Mesenchymal stem cell (in vitro differentiated cells and primary cell): ENCODE results near the gene GGA1.
A peak's percentile ranks its signal among the peaks of the same experiment; 100 is the strongest.

ENCODE experiments used
- DNase-seq: peaks from one replicate; pipeline ENCODE4 v3.0.0-alpha.2; 2013
- H2AFZ ChIP-seq: one replicate; pipeline ENCODE4 v1.6.1; 2013; ENCODE audit warnings: low read depth, mild to moderate bottlenecking, control low read depth, inconsistent platforms, low read length, moderate library complexity
- H2AK5ac ChIP-seq: 2 replicates; pipeline ENCODE4 v1.6.1; 2013; ENCODE audit warnings: low read length, moderate library complexity, mild to moderate bottlenecking, inconsistent platforms; ENCODE audit not compliant: severe bottlenecking
- H2BK120ac ChIP-seq: one replicate; pipeline ENCODE4 v1.6.1; 2013; ENCODE audit warnings: low read depth, mild to moderate bottlenecking, inconsistent platforms, low read length, moderate library complexity
- H2BK12ac ChIP-seq, 2 experiments: one replicate each; pipeline ENCODE4 v1.6.1; 2013; ENCODE audit warnings: inconsistent platforms in 2 of 2, low read length in 2 of 2, mild to moderate bottlenecking in 2 of 2, moderate library complexity in 2 of 2, control low read depth in 1 of 2
- H2BK15ac ChIP-seq: one replicate; pipeline ENCODE4 v1.6.1; 2013; ENCODE audit warnings: mild to moderate bottlenecking, low read depth, inconsistent platforms; ENCODE audit not compliant: poor library complexity, severe bottlenecking
- H2BK5ac ChIP-seq: 2 replicates; pipeline ENCODE4 v1.6.1; 2013; ENCODE audit warnings: low read depth, mild to moderate bottlenecking, low read length, control low read depth, inconsistent platforms; ENCODE audit not compliant: poor library complexity, severe bottlenecking
- H3K14ac ChIP-seq, 2 experiments: one replicate each; pipeline ENCODE4 v1.6.1; 2013; ENCODE audit warnings: inconsistent platforms in 2 of 2, low read length in 2 of 2, control low read depth in 1 of 2, mild to moderate bottlenecking in 1 of 2, moderate library complexity in 1 of 2
- H3K18ac ChIP-seq, 2 experiments: one replicate each; pipeline ENCODE4 v1.6.1; 2013; ENCODE audit warnings: inconsistent platforms in 2 of 2, low read length in 2 of 2, control low read depth in 1 of 2, low read depth in 1 of 2, mild to moderate bottlenecking in 1 of 2
- H3K23ac ChIP-seq, 2 experiments: one replicate each; pipeline ENCODE4 v1.6.1; 2013; ENCODE audit warnings: inconsistent platforms in 2 of 2, low read length in 2 of 2, mild to moderate bottlenecking in 2 of 2, moderate library complexity in 2 of 2, control low read depth in 1 of 2
- H3K27ac ChIP-seq: 2 replicates; pipeline ENCODE4 v1.5.1; 2013; ENCODE audit warnings: mild to moderate bottlenecking, moderate library complexity, low read length, control low read depth, inconsistent platforms; ENCODE audit not compliant: poor library complexity, severe bottlenecking
- H3K27me3 ChIP-seq, 2 experiments: 2 replicates each; pipeline versions ENCODE4 v1.6.1 to v1.7.0; 2013; ENCODE audit warnings: low read length in 2 of 2, mild to moderate bottlenecking in 2 of 2, moderate library complexity in 2 of 2, control low read depth in 1 of 2, inconsistent platforms in 1 of 2; ENCODE audit not compliant: control insufficient read depth in 1 of 2, insufficient read depth in 1 of 2
- H3K36me3 ChIP-seq, 2 experiments: 2 replicates each; pipeline versions ENCODE4 v1.6.1 to v1.7.0; 2013; ENCODE audit warnings: low read length in 2 of 2, control low read depth in 1 of 2, inconsistent platforms in 1 of 2, low read depth in 1 of 2, mild to moderate bottlenecking in 1 of 2; ENCODE audit not compliant: insufficient read depth in 2 of 2, control insufficient read depth in 1 of 2
- H3K4ac ChIP-seq, 2 experiments: one replicate each; pipeline ENCODE4 v1.6.1; 2013; ENCODE audit warnings: inconsistent platforms in 2 of 2, low read length in 2 of 2, mild to moderate bottlenecking in 2 of 2, moderate library complexity in 2 of 2, control low read depth in 1 of 2, low read depth in 1 of 2
- H3K4me1 ChIP-seq: 2 replicates; pipeline ENCODE4 v1.6.1; 2013; ENCODE audit warnings: low read depth, low read length, control low read depth; ENCODE audit not compliant: control insufficient read depth, insufficient read depth
- H3K4me2 ChIP-seq: 2 replicates; pipeline ENCODE4 v1.6.1; 2013; ENCODE audit warnings: low read length, mild to moderate bottlenecking, inconsistent platforms; ENCODE audit not compliant: poor library complexity, severe bottlenecking
- H3K4me3 ChIP-seq, 2 experiments: 2 replicates each; pipeline versions ENCODE4 v1.5.1 to v1.7.0; 2013; ENCODE audit warnings: low read length in 2 of 2, mild to moderate bottlenecking in 2 of 2, control low read depth in 1 of 2, low read depth in 1 of 2; ENCODE audit not compliant: insufficient read depth in 1 of 2
- H3K79me1 ChIP-seq: replicated peaks from 2 replicates; pipeline ENCODE4 v1.6.1; 2013; ENCODE audit warnings: mild to moderate bottlenecking, control low read depth, low read length, inconsistent platforms; ENCODE audit not compliant: poor library complexity, severe bottlenecking
- H3K9ac ChIP-seq: 2 replicates; pipeline ENCODE4 v1.7.0; 2013; ENCODE audit warnings: mild to moderate bottlenecking, low read length, moderate library complexity
- H3K9me3 ChIP-seq: 2 replicates; pipeline ENCODE4 v1.7.0; 2013; ENCODE audit warnings: mild to moderate bottlenecking, low read length; ENCODE audit not compliant: control insufficient read depth
- H4K8ac ChIP-seq: one replicate; pipeline ENCODE4 v1.6.1; 2013; ENCODE audit warnings: inconsistent platforms, mild to moderate bottlenecking, low read length, moderate library complexity
- H4K91ac ChIP-seq: one replicate; pipeline ENCODE4 v1.6.1; 2013; ENCODE audit warnings: mild to moderate bottlenecking, low read length, inconsistent platforms
- WGBS: methylation state at CpG from one replicate; pipeline ENCODE4 v1.1.7; 2013; ENCODE audit warnings: mixed read lengths; 5-methylcytosine and 5-hydroxymethylcytosine counted together

Gene GGA1

DNA sequence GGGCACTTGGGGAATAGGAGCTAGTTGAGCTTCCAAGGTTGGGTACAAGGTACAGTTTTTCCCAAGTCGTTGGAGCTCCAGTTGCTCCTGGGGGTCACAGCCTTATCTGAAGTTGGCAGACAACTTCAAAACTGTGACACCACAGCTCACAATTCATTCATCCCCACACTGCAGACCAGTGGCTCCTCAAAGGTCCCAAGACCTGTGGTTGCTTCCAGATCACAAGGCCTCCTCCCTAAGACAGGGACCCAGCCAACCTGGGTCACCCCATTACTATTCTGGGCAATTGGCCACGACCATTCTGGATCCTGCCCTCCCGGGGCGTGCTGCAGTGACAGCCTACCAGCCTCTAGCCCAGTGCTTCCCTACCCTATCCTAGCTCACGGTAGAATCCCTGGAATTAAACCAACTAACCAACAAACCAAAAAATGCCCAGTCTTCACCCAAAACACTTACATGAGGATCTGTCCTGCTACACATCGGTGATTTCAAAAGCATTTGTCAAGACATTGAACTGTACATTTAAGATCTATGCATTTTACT lies 49.0 kb downstream of the GGA1 start:
- Histone ChIP-seq H2BK12ac (peak overlapping the region in 1 of 2 experiments; percentile 15), H3K23ac (no peak overlapping the region), H3K4me3 (peak overlapping the region in 1 of 2 experiments; percentile 83), H3K9ac (peak overlapping the region; percentile 86), H3K36me3 (peaks cover 7 to 39% of the 10 kb centered on the region in 2 experiments), H3K4me1 (peaks cover 28% of the 10 kb centered on the region), H3K79me1 (peaks cover 16% of the 10 kb centered on the region), H3K9me3 (no peaks in the 10 kb centered on the region), H2AFZ (no peak overlapping the region), H3K4me2 (peak overlapping the region; percentile 61), H4K8ac (peak overlapping the region; percentile 83), H3K4ac (peak overlapping the region in 1 of 2 experiments; percentile 47), H3K18ac (no peak overlapping the region), H4K91ac (peak overlapping the region; percentile 11), H3K27me3 (no peaks in the 10 kb centered on the region), H3K14ac (no peak overlapping the region), H2AK5ac (peak overlapping the region; percentile 10), H3K27ac (peak overlapping the region; percentile 36), H2BK5ac (no peak overlapping the region), H2BK120ac (no peak overlapping the region), H2BK15ac (no peak overlapping the region)
- DNase-seq = no peak
- WGBS = 16% methylated on average over 5 of the region's 6 CpGs

DNA sequence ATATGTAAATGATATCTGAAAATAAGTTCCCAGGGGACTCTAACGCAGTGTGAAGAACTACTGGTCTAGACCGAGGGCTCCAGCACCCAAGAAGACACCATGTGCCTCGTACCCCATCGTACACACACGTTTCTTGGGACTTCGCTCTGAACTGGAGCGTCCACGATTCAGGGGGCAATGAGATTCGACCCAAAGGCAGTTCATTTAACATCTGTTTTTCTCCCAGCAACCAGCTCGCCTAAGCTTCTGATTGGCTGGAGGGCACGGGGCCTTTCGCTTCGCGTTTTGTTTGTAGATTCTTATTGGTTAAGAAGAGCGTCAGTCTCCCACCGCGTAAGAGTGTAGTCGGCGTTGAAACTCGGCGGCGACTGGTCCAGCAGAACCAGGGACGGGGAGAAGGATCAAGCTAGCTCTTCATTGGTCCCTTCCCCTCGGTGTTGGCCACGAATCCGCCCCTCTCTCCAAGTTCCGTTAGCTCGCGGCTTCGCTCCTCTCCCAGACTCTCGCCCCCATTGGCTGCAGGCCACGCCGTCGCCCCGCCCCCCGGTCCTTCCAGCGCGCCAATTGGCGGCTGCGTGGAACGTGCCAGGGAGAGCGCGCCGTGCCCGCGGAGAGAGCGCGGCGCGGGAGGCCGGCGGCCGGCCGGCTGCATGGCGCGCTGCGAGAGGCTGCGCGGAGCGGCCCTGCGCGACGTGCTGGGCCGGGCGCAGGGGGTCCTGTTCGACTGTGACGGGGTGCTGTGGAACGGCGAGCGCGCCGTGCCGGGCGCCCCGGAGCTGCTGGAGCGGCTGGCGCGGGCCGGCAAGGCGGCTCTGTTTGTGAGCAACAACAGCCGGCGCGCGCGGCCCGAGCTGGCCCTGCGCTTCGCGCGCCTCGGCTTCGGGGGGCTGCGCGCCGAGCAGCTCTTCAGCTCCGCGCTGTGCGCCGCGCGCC lies 49.8 kb downstream of the GGA1 start, which contains the start of gene PDXP:
PDXP (plus strand) TSS at position 591 of the 933 bp plus-strand sequence; CDS start at position 651, 60 bp downstream.
- Histone ChIP-seq H3K4me3 (peak within 1 kb of the TSS; percentile 79 to 91), H3K14ac (peak within 1 kb of the TSS in 1 of 2 experiments; percentile 79), H3K27me3 (no peaks in the 10 kb centered on the region), H3K4ac (peak within 1 kb of the TSS; percentile 35 to 55), H3K4me1 (peaks cover 28% of the 10 kb centered on the region), H3K9me3 (no peaks in the 10 kb centered on the region), H3K4me2 (peak within 1 kb of the TSS; percentile 89), H3K23ac (peak within 1 kb of the TSS in 1 of 2 experiments; percentile 95), H2BK5ac (no peak within 1 kb of the TSS), H2AK5ac (peak within 1 kb of the TSS; percentile 10), H3K79me1 (peaks cover 16% of the 10 kb centered on the region), H3K9ac (peak within 1 kb of the TSS; percentile 86), H2BK15ac (no peak within 1 kb of the TSS), H3K18ac (peak within 1 kb of the TSS; percentile 9 to 79), H2AFZ (peak within 1 kb of the TSS; percentile 61), H3K36me3 (peaks cover 2 to 32% of the 10 kb centered on the region in 2 experiments), H4K8ac (peak within 1 kb of the TSS; percentile 83), H2BK120ac (no peak within 1 kb of the TSS), H2BK12ac (peak within 1 kb of the TSS in 1 of 2 experiments; percentile 70), H3K27ac (peak within 1 kb of the TSS; percentile 36), H4K91ac (peak within 1 kb of the TSS; percentile 11)
- WGBS = 1% methylated on average over 83 of the region's 101 CpGs
- DNase-seq = peak; percentile 100

GRCh38 chr22:37659066-37659896 lies 50.6 kb downstream of the GGA1 start:
- Histone ChIP-seq H3K27me3 (no peaks in the 10 kb centered on the region), H2BK15ac (no peak overlapping the region), H3K4me2 (peak overlapping the region; percentile 89), H3K14ac (peak overlapping the region in 1 of 2 experiments; percentile 53), H3K9ac (peak overlapping the region; percentile 80), H3K4ac (peak overlapping the region; percentile 35 to 55), H3K4me3 (peak overlapping the region; percentile 79 to 91), H3K4me1 (peaks cover 29% of the 10 kb centered on the region), H3K27ac (no peak overlapping the region), H2AFZ (peak overlapping the region; percentile 61), H4K91ac (no peak overlapping the region), H3K36me3 (peaks cover 0 to 23% of the 10 kb centered on the region in 2 experiments), H2BK120ac (no peak overlapping the region), H3K23ac (peak overlapping the region in 1 of 2 experiments; percentile 95), H3K9me3 (no peaks in the 10 kb centered on the region), H3K79me1 (peaks cover 16% of the 10 kb centered on the region), H3K18ac (peak overlapping the region; percentile 9 to 79), H2BK5ac (no peak overlapping the region), H4K8ac (peak overlapping the region; percentile 5), H2AK5ac (no peak overlapping the region), H2BK12ac (peak overlapping the region in 1 of 2 experiments; percentile 70)
- DNase-seq = no peak
- WGBS = 7% methylated on average over 43 of the region's 68 CpGs
